GM12874 (cell line): Measurements from ENCODE around the gene ARVCF.

Source experiments
- TF ChIP-seq, protein P1 (sequence below): IDR thresholded peaks from 2 replicates; pipeline ENCODE4 v1.5.1; 2011; ENCODE audit warnings: low read depth, mild to moderate bottlenecking, control low read depth, low read length, moderate library complexity; ENCODE audit not compliant: insufficient read depth

Gene ARVCF, protein sequence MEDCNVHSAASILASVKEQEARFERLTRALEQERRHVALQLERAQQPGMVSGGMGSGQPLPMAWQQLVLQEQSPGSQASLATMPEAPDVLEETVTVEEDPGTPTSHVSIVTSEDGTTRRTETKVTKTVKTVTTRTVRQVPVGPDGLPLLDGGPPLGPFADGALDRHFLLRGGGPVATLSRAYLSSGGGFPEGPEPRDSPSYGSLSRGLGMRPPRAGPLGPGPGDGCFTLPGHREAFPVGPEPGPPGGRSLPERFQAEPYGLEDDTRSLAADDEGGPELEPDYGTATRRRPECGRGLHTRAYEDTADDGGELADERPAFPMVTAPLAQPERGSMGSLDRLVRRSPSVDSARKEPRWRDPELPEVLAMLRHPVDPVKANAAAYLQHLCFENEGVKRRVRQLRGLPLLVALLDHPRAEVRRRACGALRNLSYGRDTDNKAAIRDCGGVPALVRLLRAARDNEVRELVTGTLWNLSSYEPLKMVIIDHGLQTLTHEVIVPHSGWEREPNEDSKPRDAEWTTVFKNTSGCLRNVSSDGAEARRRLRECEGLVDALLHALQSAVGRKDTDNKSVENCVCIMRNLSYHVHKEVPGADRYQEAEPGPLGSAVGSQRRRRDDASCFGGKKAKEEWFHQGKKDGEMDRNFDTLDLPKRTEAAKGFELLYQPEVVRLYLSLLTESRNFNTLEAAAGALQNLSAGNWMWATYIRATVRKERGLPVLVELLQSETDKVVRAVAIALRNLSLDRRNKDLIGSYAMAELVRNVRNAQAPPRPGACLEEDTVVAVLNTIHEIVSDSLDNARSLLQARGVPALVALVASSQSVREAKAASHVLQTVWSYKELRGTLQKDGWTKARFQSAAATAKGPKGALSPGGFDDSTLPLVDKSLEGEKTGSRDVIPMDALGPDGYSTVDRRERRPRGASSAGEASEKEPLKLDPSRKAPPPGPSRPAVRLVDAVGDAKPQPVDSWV

DNA sequence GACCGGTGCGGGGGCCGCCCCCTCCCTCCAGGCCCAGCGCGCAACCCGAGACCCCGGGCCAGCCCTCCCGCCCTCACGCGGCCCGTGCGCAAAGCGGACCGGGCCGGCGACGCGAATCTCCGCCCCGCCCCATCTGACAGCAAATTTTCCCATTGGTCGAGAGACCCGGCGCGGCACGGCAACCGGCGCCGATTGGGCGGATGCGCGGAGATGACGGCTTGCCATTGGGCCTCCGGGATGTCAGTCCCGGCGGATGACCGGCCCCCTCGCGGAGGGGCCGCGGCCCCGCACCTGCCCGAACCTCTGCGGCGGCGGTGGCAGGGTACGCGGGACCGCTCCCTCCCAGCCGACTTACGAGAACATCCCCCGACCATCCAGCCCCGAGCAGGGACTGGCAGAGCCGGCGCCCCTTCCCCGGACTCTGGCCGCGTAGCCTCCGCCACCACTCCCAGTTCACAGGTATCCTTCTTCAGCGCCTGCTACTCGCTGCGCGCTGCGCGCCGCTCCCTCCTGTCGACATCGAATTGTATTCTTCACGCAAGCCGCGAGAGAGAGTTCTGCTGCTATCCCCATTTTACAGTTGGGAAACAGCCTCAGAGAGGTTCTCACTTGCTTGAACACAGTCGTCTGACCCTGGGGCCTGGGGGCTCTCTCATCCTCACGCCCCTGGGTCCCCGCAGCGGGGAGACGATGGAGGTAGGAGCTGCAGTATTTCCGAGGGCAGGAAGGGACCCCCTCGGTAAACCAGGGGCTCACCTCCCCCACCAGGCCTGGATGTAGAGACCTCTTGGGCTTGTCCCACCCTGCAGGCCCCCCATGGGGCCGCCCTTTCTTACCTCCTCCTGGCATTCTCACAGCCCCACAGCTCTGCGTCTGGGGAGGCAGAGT, at the start of gene ARVCF:
TSS of gene ARVCF (minus strand) at position 90 of the 888 bp plus-strand sequence. CDS start 26,029 bp downstream, outside the sequence.
- TF ChIP-seq, protein P1, sequence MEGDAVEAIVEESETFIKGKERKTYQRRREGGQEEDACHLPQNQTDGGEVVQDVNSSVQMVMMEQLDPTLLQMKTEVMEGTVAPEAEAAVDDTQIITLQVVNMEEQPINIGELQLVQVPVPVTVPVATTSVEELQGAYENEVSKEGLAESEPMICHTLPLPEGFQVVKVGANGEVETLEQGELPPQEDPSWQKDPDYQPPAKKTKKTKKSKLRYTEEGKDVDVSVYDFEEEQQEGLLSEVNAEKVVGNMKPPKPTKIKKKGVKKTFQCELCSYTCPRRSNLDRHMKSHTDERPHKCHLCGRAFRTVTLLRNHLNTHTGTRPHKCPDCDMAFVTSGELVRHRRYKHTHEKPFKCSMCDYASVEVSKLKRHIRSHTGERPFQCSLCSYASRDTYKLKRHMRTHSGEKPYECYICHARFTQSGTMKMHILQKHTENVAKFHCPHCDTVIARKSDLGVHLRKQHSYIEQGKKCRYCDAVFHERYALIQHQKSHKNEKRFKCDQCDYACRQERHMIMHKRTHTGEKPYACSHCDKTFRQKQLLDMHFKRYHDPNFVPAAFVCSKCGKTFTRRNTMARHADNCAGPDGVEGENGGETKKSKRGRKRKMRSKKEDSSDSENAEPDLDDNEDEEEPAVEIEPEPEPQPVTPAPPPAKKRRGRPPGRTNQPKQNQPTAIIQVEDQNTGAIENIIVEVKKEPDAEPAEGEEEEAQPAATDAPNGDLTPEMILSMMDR: peak; percentile 20; the same call in 1 of the 2 replicates

DNA sequence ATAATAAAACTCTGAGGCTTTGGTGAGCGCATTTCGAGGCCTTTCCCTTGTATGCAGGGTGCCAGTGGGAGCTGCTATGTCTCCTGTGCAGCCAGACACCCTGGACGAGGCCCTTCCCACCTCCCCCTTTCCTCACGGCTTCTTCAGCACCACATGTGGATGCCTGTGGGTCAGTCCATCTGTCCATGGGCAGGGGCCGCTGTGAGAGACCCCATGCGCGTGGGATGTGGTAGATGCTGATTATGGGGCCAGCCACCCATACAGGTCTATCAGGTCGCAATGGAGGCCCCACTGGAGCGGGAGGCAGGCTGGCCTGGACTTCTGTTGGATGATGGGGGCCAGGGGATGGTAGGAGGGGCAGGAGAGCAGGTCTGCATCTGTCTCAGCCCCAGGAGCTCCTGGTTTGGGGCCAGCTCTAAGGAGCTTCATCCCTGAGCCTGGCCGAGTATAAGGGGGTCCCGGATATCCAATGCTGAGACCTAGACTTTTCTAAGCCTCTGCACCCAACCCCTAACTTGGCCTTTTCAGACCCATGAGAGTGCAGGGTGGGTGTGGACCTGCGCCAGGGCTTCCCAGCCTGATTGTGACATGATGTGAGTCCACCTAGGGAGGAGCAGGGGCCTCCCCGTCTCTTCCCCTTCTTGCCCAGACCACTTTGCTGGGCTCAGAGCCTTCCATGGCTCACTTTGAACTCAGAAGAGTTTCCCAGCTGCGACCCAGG, 49.4 kb upstream of the ARVCF start:
- TF ChIP-seq, protein P1: no peak

DNA sequence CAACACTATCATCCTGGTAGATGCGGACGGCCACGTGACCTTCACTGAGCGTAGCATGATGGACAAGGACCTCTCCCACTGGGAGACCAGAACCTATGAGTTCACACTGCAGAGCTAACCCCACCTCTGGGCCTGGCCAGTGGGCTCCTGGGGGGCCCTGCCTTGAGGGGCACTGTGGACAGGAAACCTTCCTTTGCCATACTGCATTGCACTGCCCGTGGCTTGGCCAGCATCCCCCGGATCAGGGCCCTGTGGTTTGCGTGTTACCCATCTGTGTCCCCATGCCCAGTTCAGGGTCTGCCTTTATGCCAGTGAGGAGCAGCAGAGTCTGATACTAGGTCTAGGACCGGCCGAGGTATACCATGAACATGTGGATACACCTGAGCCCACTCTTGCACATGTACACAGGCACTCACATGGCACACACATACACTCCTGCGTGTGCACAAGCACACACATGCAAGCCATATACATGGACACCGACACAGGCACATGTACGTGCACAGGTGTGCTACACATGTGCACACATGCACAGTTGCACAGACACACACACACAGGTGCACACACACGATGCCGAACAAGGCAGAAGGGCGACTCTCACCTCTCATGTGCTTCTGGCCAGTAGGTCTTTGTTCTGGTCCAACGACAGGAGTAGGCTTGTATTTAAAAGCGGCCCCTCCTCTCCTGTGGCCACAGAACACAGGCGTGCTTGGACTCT, 48.1 kb upstream of the ARVCF start:
- TF ChIP-seq, protein P1: no peak

DNA sequence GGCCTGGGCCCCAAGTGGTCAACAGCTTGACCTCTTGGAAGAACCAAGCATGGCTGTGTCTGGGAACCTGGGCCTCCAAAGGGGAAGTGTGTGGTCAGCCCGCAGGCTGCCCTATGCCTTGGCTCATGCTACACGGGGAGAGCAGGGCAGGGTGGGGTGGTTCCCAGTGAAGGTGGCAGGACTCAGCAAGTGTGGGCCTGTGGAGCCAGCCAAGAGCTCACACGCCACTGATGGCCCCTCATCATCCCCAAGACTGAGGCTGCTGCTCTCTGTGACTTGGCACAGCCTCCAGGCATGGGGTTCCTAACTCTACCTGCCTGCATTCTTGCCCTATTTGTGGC, 47.5 kb upstream of the ARVCF start:
- TF ChIP-seq, protein P1: no peak

DNA sequence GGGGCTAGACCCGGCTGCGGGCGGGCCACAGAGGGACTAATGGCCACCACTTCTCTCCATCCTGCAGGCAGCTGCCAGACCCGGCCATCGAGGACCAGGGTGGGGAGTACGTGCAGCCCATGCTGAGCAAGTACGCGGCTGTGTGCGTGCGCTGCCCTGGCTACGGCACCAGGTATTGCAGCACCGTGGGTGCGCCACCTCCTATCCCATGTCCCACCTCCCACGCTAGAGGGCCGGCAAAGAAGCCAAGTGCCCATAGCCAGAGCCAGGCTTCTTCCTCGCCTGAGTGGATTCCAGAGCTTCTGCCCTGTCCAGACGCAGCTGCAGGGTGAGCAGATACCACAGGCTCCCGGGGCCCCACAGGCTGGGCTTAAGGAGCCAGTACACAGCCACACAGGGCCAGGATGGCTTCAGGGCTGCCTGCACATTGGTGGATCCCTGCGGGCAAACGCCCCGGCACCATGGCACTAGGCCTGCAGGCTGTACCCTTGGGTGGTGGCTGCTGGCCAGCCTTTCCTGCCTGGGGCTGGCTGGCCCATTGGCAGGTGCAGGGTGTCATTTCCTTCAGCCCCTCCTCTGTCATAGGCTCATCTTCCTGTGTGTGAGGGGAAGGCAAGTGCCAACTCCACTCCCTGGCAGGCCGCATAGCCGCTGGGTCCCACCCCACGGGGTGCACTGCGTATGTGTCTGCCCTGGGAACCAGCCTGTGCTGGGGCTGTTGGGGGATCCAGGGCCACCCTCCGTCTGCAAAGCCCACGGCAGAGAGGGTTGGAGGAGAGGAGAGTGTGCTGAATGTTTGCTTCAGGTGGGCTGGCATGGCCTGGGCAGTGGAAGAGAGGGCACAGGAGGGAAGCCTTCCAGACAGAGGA, 46.9 kb upstream of the ARVCF start:
- TF ChIP-seq, protein P1: no peak

DNA sequence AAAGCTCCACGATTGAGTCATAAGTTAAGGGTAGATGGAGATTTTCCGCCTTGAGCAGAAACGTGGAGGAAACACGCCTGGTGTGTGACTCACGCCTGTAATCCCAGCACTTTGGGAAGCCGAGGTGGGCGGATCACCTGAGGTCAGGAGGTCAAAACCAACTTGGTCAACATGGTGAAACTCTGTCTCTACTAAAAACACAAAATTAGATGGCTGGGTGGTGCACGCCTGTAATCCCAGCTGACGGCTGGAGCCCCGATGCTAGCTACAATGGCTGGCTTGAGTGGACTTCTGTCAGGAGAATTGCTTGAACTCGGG, 46.1 kb upstream of the ARVCF start:
- TF ChIP-seq, protein P1: no peak
